Measurements from ENCODE around the gene PPP1R12B.

GRCh38 chr1:202452508-202452907 is 104.0 kb downstream of the PPP1R12B start:
- no peak for TF ChIP-seq CTCF (IDR thresholded peaks at IDR 0.05)
- no peak for TF ChIP-seq POLR2A (IDR thresholded peaks at IDR 0.05)
- TF ChIP-seq POLR2AphosphoS5 (IDR thresholded peaks at IDR 0.05), result no peak
- no peak for TF ChIP-seq EP300 (IDR thresholded peaks at IDR 0.05)

Data from gastroesophageal sphincter (tissue), 3 donors.